Measurements from ENCODE around the gene TSHZ2.

DNA sequence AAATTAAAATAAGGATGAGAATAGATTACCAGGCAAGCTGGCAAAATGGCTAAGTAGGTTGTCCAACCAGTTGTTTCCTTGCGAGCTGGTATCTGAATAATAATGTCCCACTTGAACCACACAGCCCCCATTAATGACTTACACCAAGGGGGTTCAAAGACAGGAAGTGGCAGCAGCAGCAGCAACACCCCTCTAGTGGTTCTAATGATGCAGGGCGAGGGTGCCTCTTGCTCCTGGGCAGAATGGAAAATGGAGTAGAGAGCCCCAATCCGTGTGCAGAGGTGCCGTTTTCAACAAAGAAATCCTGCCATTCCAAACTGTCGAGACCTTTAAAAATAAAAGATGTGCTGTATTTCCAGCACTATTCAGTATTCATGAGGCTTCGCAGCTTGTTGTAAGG lies 218.1 kb downstream of the TSHZ2 start:
- TF ChIP-seq CEBPB (IDR thresholded peaks at IDR 0.05) (no peak), ZBTB7A (IDR thresholded peaks at IDR 0.05; ENCODE audit: low read depth) (no peak), TEAD4 (IDR thresholded peaks at IDR 0.05) (no peak), CREB1 (IDR thresholded peaks at IDR 0.05; ENCODE audit: low read depth) (no peak), EP300 (IDR thresholded peaks at IDR 0.05; ENCODE audit: borderline replicate concordance) (no peak), NFIC (IDR thresholded peaks at IDR 0.05) (no peak), REST (IDR thresholded peaks at IDR 0.05; ENCODE audit: low read depth) (no peak), TAF1 (IDR thresholded peaks at IDR 0.05; ENCODE audit: low read depth) (no peak), YY1 (IDR thresholded peaks at IDR 0.05; ENCODE audit: low read depth) (no peak), RAD21 (IDR thresholded peaks at IDR 0.05; ENCODE audit: low read depth) (no peak), FOXM1 (IDR thresholded peaks at IDR 0.05; ENCODE audit: borderline replicate concordance, low read depth) (no peak), EGR1 (IDR thresholded peaks at IDR 0.05) (no peak)
- TF ChIP-seq, protein P1, sequence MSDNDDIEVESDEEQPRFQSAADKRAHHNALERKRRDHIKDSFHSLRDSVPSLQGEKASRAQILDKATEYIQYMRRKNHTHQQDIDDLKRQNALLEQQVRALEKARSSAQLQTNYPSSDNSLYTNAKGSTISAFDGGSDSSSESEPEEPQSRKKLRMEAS (IDR thresholded peaks at IDR 0.05) = no peak

Data from Ishikawa (cell line).